IMR-90 (cell line): ENCODE measurements around the gene TBC1D16. TPM values are rescaled to one million over a fixed set of nuclear protein-coding genes. Genes with fewer than 3 reads are reported as not detected.

Source experiments
- ATAC-seq: fragments of 200-7000 bp; cut with Tn5 transposase; 2 replicates; pipeline ENCODE4 v1.9.1; 2020; ENCODE audit warnings: low read depth, mild to moderate bottlenecking, moderate library complexity
- BruUV-seq: library from RNA; stranded (reverse); fragments of 400-500 nt; replicated peaks from 2 replicates; lab custom pipeline; 2021; lab: Mats Ljungman, UMichigan
- CTCF ChIA-PET: fragments of 300-600 bp; formaldehyde crosslinking; extraction: SDS; loops from one replicate; lab custom pipeline; 2021; ENCODE audit warnings: antibody characterized with exemption; lab: Yijun Ruan, JAX
- POLR2A ChIA-PET: fragments of 300-600 bp; sonication (Branson Sonifier 250); formaldehyde crosslinking; loops from one replicate; lab custom pipeline; 2022; ENCODE audit warnings: antibody characterized with exemption; ENCODE audit not compliant: unreplicated experiment; lab: Charles Lee
- DNase-seq: peaks from one replicate; pipeline ENCODE4 v3.0.0; 2013
- H2AFZ ChIP-seq: replicated peaks from 2 replicates; pipeline ENCODE3; 2013; ENCODE audit warnings: low read length, mild to moderate bottlenecking; ENCODE audit not compliant: poor library complexity
- H2AK5ac ChIP-seq: 2 replicates; pipeline ENCODE4 v1.6.1; 2013; ENCODE audit warnings: low read depth, low read length, inconsistent platforms
- H2AK9ac ChIP-seq: replicated peaks from 2 replicates; pipeline ENCODE3; 2013; ENCODE audit warnings: mild to moderate bottlenecking, low read depth, low read length, moderate library complexity; ENCODE audit not compliant: poor library complexity
- H2BK120ac ChIP-seq: 2 replicates; pipeline ENCODE4 v1.6.1; 2013; ENCODE audit warnings: low read depth, low read length, inconsistent platforms
- H2BK15ac ChIP-seq: 3 replicates; pipeline ENCODE4 v1.6.1; 2013; ENCODE audit warnings: low read depth, low read length, inconsistent platforms
- H2BK20ac ChIP-seq: 2 replicates; pipeline ENCODE4 v1.6.1; 2013; ENCODE audit warnings: low read depth, mild to moderate bottlenecking, inconsistent platforms, low read length, moderate library complexity
- H2BK5ac ChIP-seq: 2 replicates; pipeline ENCODE4 v1.6.1; 2013; ENCODE audit warnings: mild to moderate bottlenecking, low read depth, low read length, inconsistent platforms; ENCODE audit not compliant: poor library complexity, severe bottlenecking
- H3K14ac ChIP-seq: replicated peaks from 2 replicates; pipeline ENCODE4 v1.6.1; 2013; ENCODE audit warnings: low read depth, low read length, inconsistent platforms
- H3K18ac ChIP-seq: 2 replicates; pipeline ENCODE4 v1.6.1; 2013; ENCODE audit warnings: low read depth, low read length, control low read depth
- H3K23ac ChIP-seq: 2 replicates; pipeline ENCODE4 v1.6.1; 2013; ENCODE audit warnings: low read depth, low read length, inconsistent platforms
- H3K27ac ChIP-seq: 2 replicates; pipeline ENCODE4 v1.5.1; 2013; ENCODE audit warnings: mild to moderate bottlenecking, control low read depth, low read length; ENCODE audit not compliant: insufficient read depth
- H3K27me3 ChIP-seq: 2 replicates; pipeline ENCODE4 v1.6.1; 2013; ENCODE audit warnings: low read length; ENCODE audit not compliant: control insufficient read depth, insufficient read depth
- H3K36me3 ChIP-seq: 2 replicates; pipeline ENCODE4 v1.6.1; 2013; ENCODE audit warnings: low read length, mixed read lengths; ENCODE audit not compliant: control insufficient read depth, insufficient read depth
- H3K4ac ChIP-seq: 2 replicates; pipeline ENCODE4 v1.6.1; 2013; ENCODE audit warnings: low read depth, low read length, inconsistent platforms
- H3K4me1 ChIP-seq: 2 replicates; pipeline ENCODE4 v1.6.1; 2013; ENCODE audit warnings: low read length, mixed read lengths; ENCODE audit not compliant: control insufficient read depth, insufficient read depth
- H3K4me2 ChIP-seq: 2 replicates; pipeline ENCODE4 v1.6.1; 2013; ENCODE audit warnings: low read depth, mild to moderate bottlenecking, control low read depth, low read length, moderate library complexity
- H3K4me3 ChIP-seq: 2 replicates; pipeline ENCODE4 v1.5.1; 2013; ENCODE audit warnings: low read depth, mild to moderate bottlenecking, control low read depth, low read length, moderate library complexity; ENCODE audit not compliant: insufficient read depth
- H3K56ac ChIP-seq: 2 replicates; pipeline ENCODE4 v1.6.1; 2013; ENCODE audit warnings: low read length, inconsistent platforms; ENCODE audit not compliant: insufficient read depth; ENCODE audit errors: extremely low read depth
- H3K79me1 ChIP-seq, 2 experiments: 2 replicates each; pipeline ENCODE4 v1.6.1; 2013; ENCODE audit warnings: low read length in 2 of 2, inconsistent platforms in 1 of 2, low read depth in 1 of 2
- H3K9ac ChIP-seq: 2 replicates; pipeline ENCODE4 v1.6.1; 2013; ENCODE audit warnings: low read depth, low read length, control low read depth
- H3K9me1 ChIP-seq: 2 replicates; pipeline ENCODE4 v1.6.1; 2013; ENCODE audit warnings: low read length, inconsistent platforms; ENCODE audit not compliant: insufficient read depth
- H3K9me3 ChIP-seq: 2 replicates; pipeline ENCODE4 v1.6.1; 2013; ENCODE audit warnings: low read length; ENCODE audit not compliant: control insufficient read depth, insufficient read depth
- H4K20me1 ChIP-seq: 2 replicates; pipeline ENCODE4 v1.6.1; 2013; ENCODE audit warnings: low read length, inconsistent platforms; ENCODE audit not compliant: insufficient read depth
- H4K5ac ChIP-seq: 2 replicates; pipeline ENCODE4 v1.6.1; 2013; ENCODE audit warnings: mild to moderate bottlenecking, low read depth, low read length, control low read depth
- H4K8ac ChIP-seq, 2 experiments: 2 replicates each; pipeline ENCODE4 v1.6.1; 2013; ENCODE audit warnings: low read depth in 2 of 2, low read length in 2 of 2, control low read depth in 1 of 2, inconsistent platforms in 1 of 2
- H4K91ac ChIP-seq: 2 replicates; pipeline ENCODE4 v1.6.1; 2013; ENCODE audit warnings: low read depth, low read length, inconsistent platforms; ENCODE audit not compliant: insufficient read depth
- BHLHE40 ChIP-seq: fragments of 150-350 bp; IDR thresholded peaks from 2 replicates; pipeline ENCODE4 v1.6.1; 2016; ENCODE audit warnings: mild to moderate bottlenecking, low read depth, low read length
- CEBPB ChIP-seq: IDR thresholded peaks from 2 replicates; pipeline ENCODE4 v1.6.1; 2012; ENCODE audit warnings: low read depth, low read length, improper control_type of control experiment
- MAFK ChIP-seq: IDR thresholded peaks from 2 replicates; pipeline ENCODE4 v1.6.1; 2012; ENCODE audit warnings: low read depth, low read length, improper control_type of control experiment
- MAZ ChIP-seq: IDR thresholded peaks from 2 replicates; pipeline ENCODE4 v1.6.1; 2012; ENCODE audit warnings: low read depth, mild to moderate bottlenecking, low read length, improper control_type of control experiment, moderate library complexity, borderline replicate concordance
- MXI1 ChIP-seq: IDR thresholded peaks from 2 replicates; pipeline ENCODE4 v1.6.1; 2012; ENCODE audit warnings: low read depth, mild to moderate bottlenecking, low read length, moderate library complexity, borderline replicate concordance
- POLR2A ChIP-seq: IDR thresholded peaks from 2 replicates; pipeline ENCODE4 v1.6.1; 2012; ENCODE audit warnings: mild to moderate bottlenecking, low read depth, low read length
- RFX5 ChIP-seq: IDR thresholded peaks from 2 replicates; pipeline ENCODE4 v1.8.0; 2012; ENCODE audit warnings: low read depth, mild to moderate bottlenecking, low read length, moderate library complexity
- SMC3 ChIP-seq: fragments of 150-350 bp; IDR thresholded peaks from 2 replicates; pipeline ENCODE4 v1.6.1; 2016; ENCODE audit warnings: low read depth, mild to moderate bottlenecking, antibody characterized with exemption, low read length, moderate library complexity
- WGBS, 2 experiments: methylation state at CpG; one replicate each; pipeline versions ENCODE4 v1.1.5 to v1.1.7; 2013; ENCODE audit warnings: missing lambda C conversion rate in 2 of 2; ENCODE audit not compliant: insufficient read length in 1 of 2; ENCODE audit errors: extremely low coverage in 2 of 2; 5-methylcytosine and 5-hydroxymethylcytosine counted together
- dilution Hi-C: fragments of 300-500 bp; cut with HindIII; formaldehyde crosslinking; loops from one replicate; pipeline ENCODE4 v1.14.3; 2018; ENCODE audit warnings: low sequenced_read_pairs; ENCODE audit not compliant: unreplicated experiment
- in situ Hi-C: fragments of 300-500 bp; cut with MboI; formaldehyde crosslinking; loops from 3 replicates; pipeline ENCODE4 v1.14.3; 2019; ENCODE audit warnings: low sequenced_read_pairs, inconsistent platforms, mixed read lengths
- intact Hi-C: fragments of 100-400 bp; cut with micrococcal nuclease; formaldehyde crosslinking; loops from 2 replicates; pipeline ENCODE4 v1.10.0; 2022
- polyA plus RNA-seq, 3 experiments: library from polyadenylated mRNA; depleted of rRNA; stranded (reverse); fragments of >200 nt; gene quantifications; 2 replicates each; pipeline ENCODE4 v1.2.3, GENCODE V29; 2012; ENCODE audit warnings: low replicate concordance in 1 of 3
- total RNA-seq: library from RNA; depleted of rRNA; stranded (reverse); fragments of >200 nt; gene quantifications from 2 replicates; pipeline ENCODE4 v1.2.3, GENCODE V29; 2012
- TF ChIP-seq, protein P1 (sequence below): fragments of 150-350 bp; IDR thresholded peaks from 2 replicates; pipeline ENCODE4 v1.6.1; 2017; ENCODE audit warnings: mild to moderate bottlenecking, antibody characterized with exemption, low read length, low read depth

TBC1D16 gene
- total and polyA plus RNA-seq, 2 of the 4 experiments (the other 2 are of a cell fraction), result 10.1 to 16.7 TPM

DNA sequence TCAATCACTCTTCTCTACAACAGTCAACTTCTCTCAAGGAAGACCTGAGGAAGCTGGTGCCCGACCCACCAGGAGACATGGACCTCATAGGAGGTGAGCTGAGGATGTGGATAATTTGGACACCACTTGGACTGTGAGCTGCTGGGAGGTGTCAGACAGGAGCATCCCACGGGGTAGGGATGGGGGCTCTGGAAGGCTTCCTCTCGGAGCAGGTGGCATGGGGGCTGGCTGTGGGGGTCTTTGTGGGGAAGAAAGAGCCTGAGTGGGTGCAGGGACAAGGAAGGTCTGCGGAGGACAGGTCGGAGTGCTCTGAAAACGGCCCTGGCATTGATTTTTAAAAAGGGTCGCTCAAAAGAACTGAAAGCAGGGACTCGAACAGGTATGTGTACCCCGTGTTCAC lies 64.0 kb downstream of the TBC1D16 start:
- no peak overlapping the region for H2AFZ ChIP-seq
- no peak overlapping the region for H2AK9ac ChIP-seq
- no peak overlapping the region for H3K14ac ChIP-seq
- H3K9ac ChIP-seq, result no peak overlapping the region
- H2BK20ac ChIP-seq, result no peak overlapping the region
- no peak overlapping the region for H2BK5ac ChIP-seq
- no peak overlapping the region for H3K4ac ChIP-seq
- H3K9me1 ChIP-seq, result peaks cover 3% of the 10 kb centered on the region; the same call in 1 of the 2 replicates
- H3K36me3 ChIP-seq, result peaks cover 6% of the 10 kb centered on the region; the same call in 1 of the 2 replicates
- in situ Hi-C loops, result no loop called here
- H3K27ac ChIP-seq, result no peak overlapping the region
- H3K4me3 ChIP-seq, result no peak overlapping the region
- POLR2A ChIA-PET, result no interaction called here
- H3K23ac ChIP-seq, result no peak overlapping the region
- dilution Hi-C loops, result no loop called here
- no peak overlapping the region for H3K56ac ChIP-seq
- DNase-seq (no peak), ATAC-seq (no peak)
- H4K8ac ChIP-seq, result no peak overlapping the region
- TF ChIP-seq RFX5, result no peak
- no peak for TF ChIP-seq BHLHE40
- TF ChIP-seq, protein P1, sequence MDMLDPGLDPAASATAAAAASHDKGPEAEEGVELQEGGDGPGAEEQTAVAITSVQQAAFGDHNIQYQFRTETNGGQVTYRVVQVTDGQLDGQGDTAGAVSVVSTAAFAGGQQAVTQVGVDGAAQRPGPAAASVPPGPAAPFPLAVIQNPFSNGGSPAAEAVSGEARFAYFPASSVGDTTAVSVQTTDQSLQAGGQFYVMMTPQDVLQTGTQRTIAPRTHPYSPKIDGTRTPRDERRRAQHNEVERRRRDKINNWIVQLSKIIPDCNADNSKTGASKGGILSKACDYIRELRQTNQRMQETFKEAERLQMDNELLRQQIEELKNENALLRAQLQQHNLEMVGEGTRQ, result no peak
- TF ChIP-seq CEBPB, result no peak
- no peak for TF ChIP-seq MAZ
- TF ChIP-seq POLR2A, result no peak
- TF ChIP-seq SMC3, result no peak
- no peak for TF ChIP-seq MXI1
- TF ChIP-seq MAFK, result no peak
- no peak overlapping the region for H4K91ac ChIP-seq
- no peak overlapping the region for H4K5ac ChIP-seq
- no peak overlapping the region for H3K18ac ChIP-seq
- no peaks in the 10 kb centered on the region for H3K9me3 ChIP-seq
- no peak overlapping the region for H2AK5ac ChIP-seq
- H2BK15ac ChIP-seq, result no peak overlapping the region
- intact Hi-C loops, result no loop called here
- CTCF ChIA-PET, result no interaction called here
- no peaks in the 10 kb centered on the region for H3K27me3 ChIP-seq
- H3K4me2 ChIP-seq, result no peak overlapping the region
- no peaks in the 10 kb centered on the region for H3K4me1 ChIP-seq
- WGBS, 2 experiments, result 100% methylated on average over 1 of the region's 9 CpGs; no CpG with 5 or more reads in 1 of the 2 experiments
- H2BK120ac ChIP-seq, result no peak overlapping the region
- no TSS peak for BruUV-seq
- peaks cover 4% of the 10 kb centered on the region; the same call in 1 of the 2 replicates for H4K20me1 ChIP-seq
- H3K79me1 ChIP-seq, result peaks cover 2 to 6% of the 10 kb centered on the region in 2 experiments; a peak in 2 of 4 replicates
